GM12874 (cell line): Measurements from ENCODE around the gene AQP3.

ENCODE experiments used
- TF ChIP-seq, protein P1 (sequence below): IDR thresholded peaks from 2 replicates; pipeline ENCODE4 v1.5.1; 2011; ENCODE audit warnings: low read depth, mild to moderate bottlenecking, control low read depth, low read length, moderate library complexity; ENCODE audit not compliant: insufficient read depth

The AQP3 gene

DNA sequence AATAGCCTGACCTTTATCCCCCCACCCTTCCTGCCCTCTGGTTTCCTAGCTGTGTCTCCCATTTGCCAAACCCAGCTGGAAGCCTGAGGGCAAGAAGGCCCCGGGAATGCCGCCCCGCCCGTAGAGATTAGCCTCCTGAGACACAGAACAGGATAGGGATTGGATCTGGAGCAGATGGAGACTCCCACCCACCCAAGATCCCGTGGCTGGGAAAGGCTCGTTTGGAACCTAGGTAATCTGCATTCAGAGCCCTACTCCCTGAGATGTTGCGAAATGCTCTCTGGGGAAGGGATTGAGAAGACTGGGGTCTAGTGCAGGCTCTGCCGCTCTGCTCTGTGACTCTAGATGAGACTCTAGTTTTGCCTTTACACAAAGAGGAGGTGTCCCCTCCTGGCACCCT is 10.9 kb downstream of the AQP3 start:
- TF ChIP-seq, protein P1, sequence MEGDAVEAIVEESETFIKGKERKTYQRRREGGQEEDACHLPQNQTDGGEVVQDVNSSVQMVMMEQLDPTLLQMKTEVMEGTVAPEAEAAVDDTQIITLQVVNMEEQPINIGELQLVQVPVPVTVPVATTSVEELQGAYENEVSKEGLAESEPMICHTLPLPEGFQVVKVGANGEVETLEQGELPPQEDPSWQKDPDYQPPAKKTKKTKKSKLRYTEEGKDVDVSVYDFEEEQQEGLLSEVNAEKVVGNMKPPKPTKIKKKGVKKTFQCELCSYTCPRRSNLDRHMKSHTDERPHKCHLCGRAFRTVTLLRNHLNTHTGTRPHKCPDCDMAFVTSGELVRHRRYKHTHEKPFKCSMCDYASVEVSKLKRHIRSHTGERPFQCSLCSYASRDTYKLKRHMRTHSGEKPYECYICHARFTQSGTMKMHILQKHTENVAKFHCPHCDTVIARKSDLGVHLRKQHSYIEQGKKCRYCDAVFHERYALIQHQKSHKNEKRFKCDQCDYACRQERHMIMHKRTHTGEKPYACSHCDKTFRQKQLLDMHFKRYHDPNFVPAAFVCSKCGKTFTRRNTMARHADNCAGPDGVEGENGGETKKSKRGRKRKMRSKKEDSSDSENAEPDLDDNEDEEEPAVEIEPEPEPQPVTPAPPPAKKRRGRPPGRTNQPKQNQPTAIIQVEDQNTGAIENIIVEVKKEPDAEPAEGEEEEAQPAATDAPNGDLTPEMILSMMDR: no peak

DNA sequence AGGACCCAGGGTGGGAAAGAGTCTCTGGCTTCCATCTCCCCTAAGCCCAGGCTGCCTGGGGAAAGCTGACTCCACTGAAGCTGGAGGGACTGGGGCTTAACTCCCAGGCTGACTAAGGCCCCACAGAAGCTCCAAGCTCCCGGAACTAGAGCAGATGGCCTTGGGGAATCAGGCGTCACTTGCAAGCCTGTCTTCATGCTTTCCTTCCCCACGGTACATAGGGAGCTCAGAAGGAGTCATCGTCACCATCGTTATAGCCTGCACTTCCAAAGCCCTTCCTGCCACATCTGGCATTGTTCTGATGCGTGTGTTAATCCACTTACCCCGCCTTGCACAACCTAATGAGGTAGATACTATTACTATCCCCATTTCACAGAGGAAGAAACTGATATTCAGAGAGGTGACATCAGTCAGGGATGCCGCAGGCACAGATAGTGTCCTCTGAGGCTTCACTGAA is 11.5 kb downstream of the AQP3 start:
- TF ChIP-seq, protein P1: no peak

DNA sequence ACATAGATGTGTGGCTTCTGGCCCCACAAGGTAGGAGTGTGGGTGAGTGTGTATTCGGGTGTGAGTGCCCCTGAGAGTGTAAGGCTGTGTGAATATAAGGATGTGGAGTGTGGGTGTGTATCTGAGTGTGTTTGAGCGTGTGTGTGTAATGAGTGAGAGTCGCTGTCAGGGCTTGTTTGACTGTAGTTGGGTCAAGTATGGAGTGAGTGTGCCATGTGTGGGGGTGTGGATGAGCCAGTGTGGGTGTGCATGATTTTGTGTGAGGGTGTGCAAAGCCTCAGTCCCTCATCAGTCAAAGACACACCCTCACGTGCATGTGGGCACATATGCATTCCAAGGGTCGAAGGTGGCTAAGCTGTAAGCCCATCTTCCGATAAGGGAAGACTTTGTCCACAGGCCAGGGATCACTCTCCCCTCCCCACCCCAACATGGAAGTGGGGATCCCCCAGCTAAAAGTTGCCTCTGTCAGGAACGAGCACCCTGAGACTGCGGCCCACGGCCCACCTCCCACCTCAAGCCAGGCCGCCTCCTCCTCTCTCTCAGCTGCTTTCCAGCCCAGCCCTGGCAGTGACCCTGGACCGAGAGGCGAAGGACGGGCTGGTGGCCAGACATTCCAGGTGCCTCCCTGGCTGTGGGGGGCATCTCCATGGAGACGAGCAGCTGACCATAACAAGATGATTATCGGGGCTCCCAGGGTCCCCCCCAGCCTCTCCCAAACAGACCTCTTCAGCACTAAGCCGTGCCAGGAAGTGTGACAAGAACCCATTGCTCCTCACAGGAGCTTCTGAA is 12.9 kb downstream of the AQP3 start:
- TF ChIP-seq, protein P1: no peak

DNA sequence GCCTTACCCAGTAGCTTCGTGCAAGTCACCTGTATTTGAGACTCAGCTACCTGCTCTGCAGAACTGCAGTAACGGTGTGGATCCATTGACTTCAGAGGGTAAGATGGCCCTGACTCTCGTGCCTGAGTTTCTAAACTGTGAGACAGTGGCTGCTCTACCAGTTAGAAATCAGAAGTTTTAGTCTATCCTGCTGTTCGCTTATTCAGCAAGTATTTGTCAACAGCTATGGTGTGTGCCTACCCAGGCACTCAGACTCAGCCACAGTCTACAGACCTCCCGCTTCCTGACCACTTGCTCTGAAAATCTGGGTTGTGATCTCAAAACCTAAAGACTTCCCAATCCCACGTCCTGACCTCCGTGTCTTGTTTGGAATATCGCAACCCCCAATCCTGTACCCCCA is 13.5 kb downstream of the AQP3 start:
- TF ChIP-seq, protein P1: no peak

DNA sequence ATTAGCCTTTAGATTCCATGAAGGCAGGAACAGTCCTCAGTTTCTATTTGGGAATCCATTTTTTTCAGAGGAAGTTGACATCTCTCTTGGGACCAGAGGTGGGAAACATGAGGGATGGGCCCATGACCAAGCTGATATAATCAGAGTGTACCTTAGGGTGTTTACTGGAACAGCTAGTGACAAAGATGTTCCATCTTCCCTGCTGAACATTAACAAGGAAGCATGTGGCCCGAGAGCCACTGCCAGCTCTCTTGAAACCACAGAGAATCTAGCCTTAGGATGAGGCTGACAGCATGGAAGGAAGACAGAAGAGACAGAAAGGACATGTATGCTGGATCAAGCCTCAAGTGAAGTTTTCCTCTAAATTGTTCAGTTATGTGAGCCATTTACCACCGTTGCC is 16.0 kb downstream of the AQP3 start:
- TF ChIP-seq, protein P1: no peak

DNA sequence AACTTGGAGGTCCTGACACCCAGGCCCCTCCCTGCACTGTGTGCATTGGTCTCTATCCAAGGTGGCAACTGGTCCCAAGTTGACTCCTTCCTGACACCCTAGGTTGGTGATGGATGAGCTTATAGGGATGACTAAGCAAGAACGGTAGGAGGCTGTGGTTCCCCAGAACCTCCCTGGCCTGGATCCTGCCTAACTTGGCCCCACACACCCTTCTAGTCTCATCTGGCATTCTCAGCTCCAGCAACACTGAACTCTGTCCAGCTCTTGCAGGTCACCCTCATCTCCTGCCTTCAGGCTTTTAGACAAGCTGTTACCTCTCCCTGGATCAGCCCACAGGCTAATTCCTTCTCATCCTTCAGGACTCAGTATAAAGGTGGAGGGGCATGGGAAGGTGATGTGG is 16.5 kb downstream of the AQP3 start:
- TF ChIP-seq, protein P1: no peak

DNA sequence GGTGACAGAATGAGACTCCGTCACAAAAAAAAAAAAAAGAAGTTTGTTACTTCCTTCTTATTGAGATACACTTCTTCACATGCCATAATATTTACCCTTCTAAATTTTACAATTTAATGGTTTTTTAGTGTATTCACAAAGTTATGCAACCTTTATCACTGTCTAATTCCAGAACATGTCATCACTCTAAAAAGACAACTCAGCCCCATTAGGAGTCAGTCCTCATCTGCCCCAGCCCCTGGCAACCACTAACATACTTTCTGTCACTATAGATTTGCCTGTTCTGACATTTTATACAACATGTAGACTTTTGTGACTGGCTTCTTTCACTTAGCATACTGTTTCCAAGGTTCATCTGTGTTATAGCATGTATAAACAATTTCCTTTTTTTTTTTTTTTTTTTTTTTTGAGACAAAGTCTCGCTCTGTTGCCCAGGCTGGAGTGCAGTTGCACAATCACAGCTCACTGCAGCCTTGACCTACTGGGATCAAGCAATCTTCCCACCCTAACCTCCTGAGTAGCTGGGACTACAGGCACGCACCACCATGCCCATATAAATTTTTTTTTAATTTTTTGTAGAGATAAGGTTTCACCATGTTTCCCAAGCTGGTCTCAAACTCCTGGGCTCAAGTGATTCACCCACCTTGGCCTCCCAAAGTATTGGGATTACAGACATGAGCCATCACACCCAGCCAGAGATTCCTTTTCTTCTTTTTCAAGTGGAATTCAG is 18.0 kb downstream of the AQP3 start:
- TF ChIP-seq, protein P1: no peak
